Stimulated activated CD4-positive, alpha-beta T cell treated with anti-CD3 and anti-CD28 coated beads, Interleukin-4, amount 100 ng/mL, for 48 hours (primary cell): Measurements from ENCODE around the gene BTD.

Source experiments
- DNase-seq, 2 donors: peaks; one replicate each; pipeline ENCODE4 v3.0.0-alpha.2; 2020; ENCODE audit warnings: low read depth in 2 of 2

Gene BTD

DNA sequence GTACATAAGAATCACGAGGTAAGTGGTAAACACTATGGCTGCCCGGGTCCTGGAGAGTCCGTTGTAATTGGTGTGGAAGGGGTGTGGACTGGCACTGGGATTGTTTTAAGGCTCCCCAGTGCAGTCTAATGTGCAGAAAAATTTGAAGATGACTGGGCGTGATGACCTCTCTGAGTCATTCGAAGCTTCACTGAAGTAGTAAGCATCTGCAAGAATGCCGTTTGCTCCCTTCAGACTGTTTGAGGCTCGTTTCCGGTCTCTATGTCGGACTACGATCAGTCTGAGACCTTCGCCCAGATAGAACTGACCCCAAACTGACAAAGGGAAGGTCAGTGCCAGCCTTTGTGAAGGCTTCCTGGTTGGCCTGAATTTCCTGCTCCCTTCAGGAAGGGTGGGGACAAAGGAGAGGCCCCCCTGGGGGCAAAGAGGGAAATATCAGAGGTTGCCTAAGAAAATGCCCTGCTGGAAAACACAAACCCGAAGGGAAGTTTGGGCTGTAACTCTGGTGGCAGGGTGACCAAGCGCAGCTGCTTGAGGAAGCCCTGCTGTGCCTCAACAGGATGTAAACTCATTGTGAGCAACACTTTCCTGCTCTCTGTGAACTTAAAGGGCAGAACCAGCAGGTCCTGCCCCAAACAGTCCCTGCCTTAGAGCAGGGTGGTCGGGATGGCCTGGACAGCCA, 34.6 kb downstream of the BTD start:
- no peak for DNase-seq

DNA sequence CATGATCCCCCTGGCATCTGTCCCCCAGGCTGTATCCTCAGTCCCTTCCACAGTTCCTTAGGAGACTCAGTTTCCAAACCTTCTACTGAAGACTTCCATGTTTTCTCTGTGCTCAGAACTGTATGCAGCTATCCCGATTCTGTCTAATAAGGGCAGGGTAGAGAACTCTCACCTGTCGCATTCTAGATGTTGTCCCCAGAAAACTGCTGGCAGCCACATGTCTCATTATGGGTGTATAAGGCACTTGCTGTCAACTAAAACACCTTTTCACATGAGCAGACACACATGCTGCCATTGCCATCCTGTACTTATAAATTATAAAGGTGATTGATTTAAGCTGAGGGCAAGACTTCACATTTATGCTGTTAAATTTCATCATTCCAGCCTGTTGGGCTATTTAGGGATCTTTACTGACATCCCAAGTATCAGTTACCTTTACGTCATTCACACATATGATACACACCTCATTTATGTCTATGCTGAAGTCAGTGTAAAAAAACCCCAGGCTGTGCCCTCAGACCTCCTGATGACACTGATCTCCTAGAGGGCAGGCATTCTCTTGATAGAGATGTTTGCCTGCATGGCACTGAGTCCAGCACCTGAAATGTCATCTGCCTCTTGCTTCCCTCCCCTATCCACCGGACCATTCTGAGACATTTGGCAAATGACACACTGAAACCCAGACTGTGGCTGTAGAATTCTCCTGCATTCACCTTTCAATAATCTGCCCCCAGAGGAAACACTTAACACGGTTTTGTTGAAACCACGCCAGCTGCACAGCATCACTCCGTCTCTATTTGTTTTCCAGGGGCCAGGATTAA, 35.8 kb downstream of the BTD start:
- no peak for DNase-seq

DNA sequence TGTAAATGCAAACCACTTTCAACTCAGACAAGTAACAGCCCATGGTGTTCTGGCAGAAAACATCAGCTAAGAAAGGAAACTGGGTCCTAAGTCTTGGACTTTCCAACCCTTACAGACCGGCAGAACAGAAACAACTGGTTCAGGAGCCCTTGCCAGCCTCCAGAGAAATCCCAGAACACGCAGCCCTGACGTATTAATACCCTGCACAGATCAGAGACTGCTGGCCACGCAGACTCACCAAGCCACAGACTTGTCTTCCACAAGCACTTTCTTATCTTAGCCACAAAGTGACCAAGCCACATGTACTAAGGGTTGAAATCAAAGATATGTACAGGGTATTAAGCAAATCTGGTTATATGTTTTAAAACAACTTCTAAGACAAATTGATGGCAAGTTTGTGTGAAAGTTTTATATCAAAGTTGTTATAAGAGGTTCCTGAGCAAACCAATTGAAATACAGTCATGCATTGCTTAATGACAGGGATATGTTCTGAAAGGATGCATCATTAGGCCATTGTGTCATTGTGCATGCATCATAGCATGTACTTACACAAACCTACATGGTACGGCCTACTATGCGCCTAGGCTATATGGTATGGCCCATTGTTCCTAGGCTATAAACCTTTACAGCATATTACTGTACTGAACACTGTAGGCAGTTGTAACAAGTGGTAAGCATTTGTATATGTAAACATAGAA, 36.8 kb downstream of the BTD start:
- no peak for DNase-seq

DNA sequence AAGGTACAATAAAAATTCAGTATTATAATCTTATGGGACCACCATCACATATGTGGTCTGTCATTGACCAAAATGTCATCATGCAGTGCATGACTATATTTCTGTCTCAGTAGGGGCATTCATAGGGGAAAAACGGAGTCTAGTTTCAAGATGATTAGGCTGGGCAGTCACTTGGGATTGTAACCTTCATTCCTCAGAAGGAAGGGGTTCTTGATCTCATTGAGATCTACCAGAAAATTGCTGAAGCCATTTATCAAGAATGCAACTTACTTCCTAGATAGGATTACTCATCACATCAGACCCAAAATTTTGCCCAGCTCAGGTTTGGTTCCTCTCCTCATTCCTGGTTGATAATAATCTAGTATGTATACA, 37.3 kb downstream of the BTD start:
- DNase-seq = no peak

DNA sequence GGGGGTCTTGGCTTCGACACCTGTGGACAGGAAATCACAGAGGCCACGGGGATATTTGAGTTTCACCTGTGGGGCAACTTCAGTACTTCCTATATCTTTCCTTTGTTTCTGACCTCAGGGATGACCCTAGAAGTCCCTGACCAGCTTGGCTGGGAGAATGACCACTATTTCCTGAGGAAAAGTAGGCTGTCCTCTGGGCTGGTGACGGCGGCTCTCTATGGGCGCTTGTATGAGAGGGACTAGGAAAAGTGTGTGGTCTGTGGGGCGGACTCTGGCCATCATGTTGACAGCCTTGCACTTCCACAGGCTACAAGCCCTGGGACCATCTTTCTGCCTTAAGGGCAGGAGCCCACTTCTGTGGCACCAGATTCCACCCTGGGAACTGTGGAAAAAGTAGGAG, 43.7 kb downstream of the BTD start:
- no peak for DNase-seq

DNA sequence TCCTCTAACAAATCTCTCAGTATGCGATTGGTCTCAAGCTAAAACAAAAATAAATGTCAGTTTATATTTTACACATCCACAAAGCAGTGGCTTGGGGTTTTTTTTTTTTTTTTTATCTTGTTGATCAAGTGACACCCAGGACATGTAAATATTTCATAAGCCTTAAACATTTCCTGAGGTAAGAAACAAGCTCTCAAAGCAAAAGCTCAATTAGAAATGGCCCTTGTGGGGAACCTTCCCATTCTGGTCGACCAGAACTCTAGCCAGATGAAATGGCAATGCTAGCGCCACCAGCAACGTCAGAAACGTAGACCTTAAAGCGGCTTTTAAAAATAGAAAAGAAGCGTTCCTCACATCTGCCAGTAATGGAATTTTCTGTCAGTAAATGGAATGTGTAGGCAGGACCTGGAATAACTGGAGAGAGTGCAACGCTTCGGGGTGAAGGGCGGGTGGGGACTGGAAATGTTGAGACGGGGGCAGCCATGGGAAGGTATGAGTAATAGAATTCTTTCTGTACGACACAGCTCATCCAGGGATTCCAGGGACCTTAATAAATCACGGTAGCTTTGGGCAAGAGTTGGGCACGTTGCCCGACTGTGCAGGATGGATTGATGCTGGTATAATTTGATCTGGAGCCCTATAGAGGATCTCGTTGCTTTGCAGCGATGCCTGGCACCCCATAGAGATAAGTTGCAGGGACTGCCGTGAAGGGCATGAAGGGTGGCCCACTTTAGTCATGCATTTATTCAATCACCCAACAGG, 44.4 kb downstream of the BTD start:
- no peak for DNase-seq

DNA sequence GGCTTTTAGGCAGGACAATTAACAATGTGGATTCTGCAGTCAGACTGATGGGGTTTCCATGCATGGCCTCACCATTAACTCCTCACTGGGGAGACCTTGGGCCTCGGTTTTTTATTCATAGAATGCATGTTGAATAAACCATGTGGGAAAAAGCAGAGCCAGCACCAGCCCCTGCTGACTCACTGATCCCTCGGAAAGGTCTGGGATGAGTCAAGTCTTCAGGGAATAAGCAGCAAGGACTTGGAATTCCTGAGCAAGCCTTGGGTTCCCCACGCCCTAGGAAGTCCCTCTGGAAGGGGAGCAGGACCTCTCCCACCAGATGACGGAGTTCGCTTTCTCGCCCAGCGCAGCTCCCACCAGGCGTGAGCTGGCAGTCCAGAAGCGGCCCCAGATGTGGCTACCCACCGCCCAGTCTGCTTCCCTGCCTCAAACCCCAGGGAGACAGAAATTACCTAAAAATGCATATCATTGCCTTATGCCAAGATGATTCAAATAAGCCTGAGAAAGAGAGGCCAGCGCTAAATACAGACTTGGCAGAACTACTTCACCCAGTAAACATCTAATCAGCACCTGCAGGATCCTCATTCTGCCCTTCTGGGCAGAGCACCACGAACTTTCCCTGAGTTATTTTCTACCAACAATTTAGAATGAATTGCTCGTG, 45.4 kb downstream of the BTD start:
- no peak for DNase-seq

DNA sequence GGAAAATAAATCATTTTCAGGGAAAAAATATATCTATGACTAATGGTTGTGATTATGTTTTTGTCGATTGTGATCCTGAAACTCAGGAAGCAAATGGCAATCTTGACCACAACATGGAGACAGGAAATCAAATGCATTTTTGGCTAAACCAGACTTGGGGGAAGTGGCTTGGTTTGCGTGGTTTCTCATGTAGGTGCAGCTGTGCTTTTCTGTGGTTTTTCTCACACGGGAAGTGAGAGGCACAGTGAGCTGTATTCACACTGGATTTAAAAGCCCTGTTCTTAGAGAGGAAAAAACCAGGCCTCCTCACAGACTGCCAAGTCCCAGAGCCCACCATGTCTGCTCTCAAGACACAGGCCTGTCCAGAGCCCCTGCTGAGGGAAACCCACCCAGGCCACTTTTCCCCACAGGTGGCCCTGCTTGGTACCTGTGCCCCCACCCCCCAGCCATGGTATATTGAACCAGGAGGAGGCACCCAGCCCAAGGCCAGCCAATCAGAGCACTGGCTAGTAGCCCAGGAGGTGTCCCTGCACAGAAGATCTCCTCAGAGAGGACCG, 46.1 kb downstream of the BTD start:
- DNase-seq = peak in 1 of 2 donors; percentile 42

DNA sequence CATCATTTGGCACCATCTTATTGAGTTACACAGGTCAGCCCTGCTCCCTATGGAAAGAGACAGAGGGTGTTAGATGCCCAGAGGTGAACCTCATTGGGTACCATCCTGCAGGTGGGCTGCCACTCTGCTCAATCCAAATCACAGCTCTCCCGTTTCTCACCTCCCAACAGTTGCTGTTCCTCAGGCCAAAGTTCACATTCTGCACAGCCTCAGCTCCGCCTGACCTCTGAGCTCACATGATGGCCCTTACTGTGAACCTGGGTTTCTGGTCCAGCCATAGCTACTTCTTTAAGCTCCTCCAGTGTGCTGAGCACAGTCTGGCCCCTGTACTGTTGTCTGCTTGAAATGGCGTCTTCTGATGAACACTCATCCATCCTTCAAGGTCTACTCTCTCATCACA, 47.8 kb downstream of the BTD start:
- no peak for DNase-seq

DNA sequence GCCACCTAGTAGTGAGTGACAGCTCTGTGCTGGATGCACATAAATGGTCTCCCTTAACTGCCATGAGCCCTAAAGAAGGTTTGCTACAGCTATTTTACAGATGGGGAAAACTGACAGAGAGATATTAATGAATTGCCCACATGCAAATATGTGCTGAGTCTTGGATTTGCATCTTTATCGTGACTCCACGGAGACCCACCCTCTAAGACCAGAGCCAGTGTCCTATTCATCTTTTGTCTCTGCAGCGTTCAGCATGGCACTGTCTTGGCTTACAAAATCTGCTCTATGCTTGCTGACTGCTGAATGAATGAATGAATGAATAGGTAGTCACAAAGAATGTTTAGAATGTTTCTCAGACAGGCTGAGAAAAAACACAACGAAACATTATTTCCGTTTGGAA, 48.3 kb downstream of the BTD start:
- DNase-seq = no peak

DNA sequence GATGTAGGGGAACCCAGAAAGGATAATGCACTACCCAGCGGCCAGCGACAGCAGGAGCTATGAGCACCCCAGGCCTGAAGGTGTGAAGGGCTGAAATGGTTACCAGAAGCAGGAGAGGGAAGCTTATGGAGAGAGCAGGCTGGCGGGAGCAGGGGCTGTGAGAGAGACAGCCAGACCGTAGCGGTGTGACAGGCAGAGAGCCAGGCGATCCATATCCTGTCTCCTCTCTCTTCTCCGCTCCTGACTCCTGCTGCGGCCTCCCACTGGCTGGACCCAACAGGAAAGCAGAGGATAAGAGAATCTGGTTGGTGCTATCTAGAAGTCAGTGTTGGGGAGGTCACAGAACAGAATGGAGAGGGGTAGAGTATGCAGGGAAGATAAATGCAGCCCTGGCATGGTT, 49.9 kb downstream of the BTD start:
- DNase-seq = no peak

DNA sequence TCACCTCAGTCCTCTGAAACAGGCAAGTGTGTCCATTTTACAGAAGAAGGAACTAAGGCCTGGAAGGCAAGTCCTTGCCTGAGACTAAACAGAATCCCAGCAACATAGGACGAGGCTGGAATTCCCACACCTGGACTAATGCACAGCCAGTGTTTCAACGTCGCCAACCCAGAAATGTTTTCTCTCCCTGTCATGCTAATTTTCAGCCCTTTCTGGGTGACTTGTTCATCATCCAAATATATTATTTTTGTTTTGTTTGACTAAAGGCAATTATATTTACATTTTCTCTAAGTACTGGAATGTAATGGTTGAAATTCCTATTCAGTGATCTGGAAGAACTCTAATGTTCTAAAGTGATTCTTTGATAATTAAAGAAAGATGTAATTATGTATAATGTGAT, 51.8 kb downstream of the BTD start:
- DNase-seq = no peak

DNA sequence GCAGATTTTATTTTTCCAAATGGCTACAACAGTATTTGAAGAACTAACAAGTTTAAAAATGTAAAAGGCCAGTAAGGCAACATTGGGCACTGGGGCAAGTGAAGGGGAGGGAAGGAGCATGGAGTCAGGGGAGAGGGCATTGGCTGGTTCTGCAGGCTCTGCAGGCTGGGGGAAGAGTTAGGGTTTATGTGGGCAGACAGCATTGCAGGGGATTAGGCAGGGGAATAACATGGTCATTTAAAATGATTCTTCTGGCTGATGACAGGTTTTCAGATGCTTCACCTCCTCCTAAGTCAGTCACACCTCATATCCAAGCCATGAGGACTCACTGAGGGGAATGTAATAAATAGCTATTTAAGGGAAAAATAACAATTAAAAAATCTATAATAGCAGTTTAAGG, 52.6 kb downstream of the BTD start:
- no peak for DNase-seq

DNA sequence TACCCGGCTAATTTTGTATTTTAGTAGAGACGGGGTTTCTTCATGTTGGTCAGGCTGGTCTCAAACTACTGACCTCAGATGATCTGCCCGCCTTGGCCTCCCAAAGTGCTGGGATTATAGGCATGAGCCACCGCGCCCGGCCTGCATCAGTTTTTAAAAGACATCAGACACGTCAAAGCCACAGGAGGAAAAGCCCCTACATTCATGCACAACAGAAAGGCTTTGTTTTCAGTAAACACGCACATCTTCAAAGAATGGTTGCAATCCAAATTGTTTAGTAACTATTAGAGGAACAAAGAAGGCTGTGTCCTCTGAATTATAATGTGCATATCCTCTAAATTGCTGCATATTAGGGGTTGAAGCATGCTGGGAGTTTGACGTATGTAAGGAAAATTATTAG, 53.3 kb downstream of the BTD start:
- DNase-seq = no peak

DNA sequence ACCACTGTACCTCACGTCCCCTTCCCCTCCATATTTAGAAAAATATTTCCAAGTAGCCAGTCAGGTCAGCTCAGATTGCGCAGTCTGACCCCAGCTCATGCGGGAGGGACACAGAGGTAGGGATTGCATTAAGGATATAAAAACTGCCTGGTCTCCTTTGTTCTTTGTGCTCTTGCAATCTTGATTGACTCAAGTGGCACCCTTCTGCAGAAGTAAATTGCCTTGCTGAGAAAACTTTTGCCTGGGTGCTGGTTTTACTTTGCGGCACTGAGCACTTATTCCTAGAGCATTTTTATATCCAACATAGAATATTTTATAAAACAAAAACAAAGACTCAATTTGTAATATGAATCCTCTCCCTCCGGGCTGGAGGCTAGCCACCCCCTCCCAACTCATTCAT, 54.8 kb downstream of the BTD start:
- DNase-seq = no peak

DNA sequence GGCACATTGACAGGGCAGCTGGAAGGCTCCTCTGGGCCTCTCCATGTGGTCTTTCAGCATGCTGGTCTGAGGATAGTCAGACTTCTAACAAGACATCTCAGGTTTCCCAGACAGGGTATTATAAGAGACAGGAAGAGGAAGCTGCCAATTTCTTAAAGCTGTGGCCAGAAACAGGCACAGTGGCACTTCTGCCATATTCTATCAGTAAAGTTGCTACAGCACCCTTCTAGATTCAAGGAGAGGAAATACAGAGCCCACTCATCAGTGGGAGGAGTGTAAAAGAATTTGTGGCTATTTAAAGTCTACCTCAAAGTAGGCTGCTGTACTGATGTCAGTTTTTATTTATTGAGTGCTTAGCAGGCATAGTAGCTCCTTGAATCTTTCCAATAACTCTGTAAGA, 55.5 kb downstream of the BTD start:
- DNase-seq = no peak

DNA sequence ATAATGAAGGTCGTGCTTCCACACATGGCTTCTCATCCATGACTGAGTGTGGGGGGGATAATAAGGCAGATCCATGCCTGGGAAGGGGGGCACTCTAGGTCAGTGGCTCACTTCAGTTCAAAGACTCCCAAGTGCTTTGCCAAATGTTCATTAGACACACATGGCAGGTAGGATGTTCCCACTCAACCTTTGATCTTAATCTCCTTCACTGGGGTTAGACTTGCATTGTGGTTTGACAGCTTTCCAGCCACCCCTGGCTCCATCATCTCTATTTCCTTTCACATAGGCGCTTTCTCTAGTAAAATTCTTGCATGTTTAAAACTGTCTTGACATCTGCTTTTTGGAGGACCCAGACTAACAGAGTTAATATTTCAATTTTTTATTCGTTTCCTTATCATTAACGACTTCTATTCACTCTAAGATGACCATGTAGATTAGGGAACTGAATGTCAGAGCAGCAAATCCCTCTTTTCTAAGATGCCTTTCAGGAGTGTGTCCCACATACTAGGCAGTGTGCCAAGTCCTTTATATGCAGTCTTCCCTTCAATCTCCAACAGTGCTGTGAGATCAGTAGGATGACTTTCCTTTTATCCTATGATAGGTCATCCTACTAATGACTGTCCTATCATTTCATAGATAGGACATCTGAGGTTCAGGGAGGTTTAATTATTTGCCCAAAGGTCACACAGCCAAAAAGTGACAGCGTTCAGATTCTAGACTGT, 57.9 kb downstream of the BTD start:
- no peak for DNase-seq

DNA sequence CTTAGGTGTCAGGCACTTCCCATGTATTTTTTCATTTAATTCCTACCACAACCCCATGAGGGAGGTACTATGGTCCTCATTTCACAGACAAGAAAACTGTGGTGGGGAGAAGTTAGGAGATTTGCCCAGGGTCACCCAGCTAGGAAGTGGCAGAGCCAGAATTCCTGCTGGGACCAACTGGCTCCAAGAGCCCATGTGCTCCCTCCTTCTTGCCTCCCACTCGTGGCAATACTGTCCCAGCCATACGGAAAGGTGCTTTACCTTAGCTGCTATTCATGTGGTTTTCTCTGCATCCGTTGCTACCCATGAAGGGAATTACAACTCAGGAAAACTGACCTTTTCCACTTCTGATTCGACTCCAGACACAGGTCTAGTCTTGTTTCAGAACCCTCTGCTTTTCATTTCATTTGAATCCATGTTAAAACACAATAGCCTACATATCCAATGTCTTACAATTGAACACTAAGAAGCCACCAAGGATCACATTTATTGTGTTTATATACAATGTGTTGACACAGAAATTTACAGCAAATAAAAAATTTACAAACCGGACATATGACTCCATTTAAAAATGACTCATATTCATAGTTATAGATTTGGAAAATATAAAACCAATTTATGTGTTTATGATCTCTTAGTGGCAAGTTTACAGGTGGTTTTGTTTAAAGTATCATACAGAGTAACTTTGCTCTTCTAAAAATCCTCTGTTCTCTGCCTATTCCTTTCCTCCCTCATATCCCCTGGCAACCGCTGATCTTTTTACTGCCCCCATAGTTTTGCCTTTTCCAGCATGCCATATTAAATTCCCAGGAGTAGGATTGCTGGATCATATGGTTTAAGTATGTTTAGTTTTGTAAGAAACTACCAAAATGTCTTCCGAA, 58.8 kb downstream of the BTD start:
- DNase-seq = no peak

DNA sequence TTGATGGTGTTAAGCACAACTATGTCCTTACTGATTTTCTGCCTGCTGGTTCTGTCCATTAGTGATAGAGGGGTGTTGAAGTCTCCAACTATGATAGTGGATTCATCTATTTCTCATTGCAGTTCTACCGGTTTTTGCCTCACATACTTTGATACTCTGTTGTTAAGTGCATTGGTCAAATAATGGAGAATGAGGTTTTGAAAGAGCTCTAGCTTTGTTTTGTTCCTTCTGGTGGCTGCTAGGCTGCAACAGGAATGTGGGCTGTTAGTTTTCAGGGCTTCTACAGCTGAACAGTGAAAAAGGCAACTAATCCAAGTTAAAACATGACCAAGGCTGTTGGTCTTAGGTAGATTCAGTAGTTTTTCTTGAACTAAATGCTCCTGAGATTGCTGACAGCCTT, 62.6 kb downstream of the BTD start:
- DNase-seq = no peak
